H9 (cell line): ENCODE data around the gene GRID1. TPM values are rescaled to one million over a fixed set of nuclear protein-coding genes. Genes with fewer than 3 reads are reported as not detected.

Source experiments
- DNase-seq: peaks from one replicate; pipeline ENCODE4 v3.0.0-alpha.2; 2017
- H2AFZ ChIP-seq: one replicate; pipeline ENCODE4 v1.6.1; 2013; ENCODE audit warnings: mild to moderate bottlenecking, low read length, control low read depth, moderate library complexity
- H2AK5ac ChIP-seq: 2 replicates; pipeline ENCODE4 v1.6.1; 2013; ENCODE audit warnings: low read length, control low read depth, mixed read lengths; ENCODE audit not compliant: insufficient read length
- H2BK120ac ChIP-seq: one replicate; pipeline ENCODE4 v1.6.1; 2013; ENCODE audit warnings: low read depth, mild to moderate bottlenecking, low read length, control low read depth, inconsistent platforms; ENCODE audit not compliant: poor library complexity, severe bottlenecking
- H2BK12ac ChIP-seq: 2 replicates; pipeline ENCODE4 v1.6.1; 2013; ENCODE audit warnings: low read length, control low read depth, mixed read lengths, low read depth; ENCODE audit not compliant: insufficient read length
- H2BK15ac ChIP-seq: 2 replicates; pipeline ENCODE4 v1.6.1; 2013; ENCODE audit warnings: low read depth, low read length, control low read depth
- H2BK20ac ChIP-seq: one replicate; pipeline ENCODE4 v1.6.1; 2013; ENCODE audit warnings: low read depth, mild to moderate bottlenecking, low read length, control low read depth, inconsistent platforms; ENCODE audit not compliant: poor library complexity, severe bottlenecking
- H2BK5ac ChIP-seq: 2 replicates; pipeline ENCODE4 v1.6.1; 2013; ENCODE audit warnings: low read length, control low read depth, mixed read lengths; ENCODE audit not compliant: insufficient read length
- H3K14ac ChIP-seq: 2 replicates; pipeline ENCODE4 v1.6.1; 2013; ENCODE audit warnings: low read length, control low read depth; ENCODE audit not compliant: insufficient read depth
- H3K18ac ChIP-seq: 2 replicates; pipeline ENCODE4 v1.6.1; 2013; ENCODE audit warnings: low read depth, mild to moderate bottlenecking, mixed read lengths, low read length, control low read depth; ENCODE audit not compliant: insufficient read length
- H3K23ac ChIP-seq: 2 replicates; pipeline ENCODE4 v1.6.1; 2013; ENCODE audit warnings: low read length, control low read depth, mixed read lengths, low read depth; ENCODE audit not compliant: insufficient read length
- H3K23me2 ChIP-seq: 2 replicates; pipeline ENCODE4 v1.6.1; 2013; ENCODE audit warnings: low read depth, mild to moderate bottlenecking, mixed read lengths, low read length, control low read depth; ENCODE audit not compliant: insufficient read length, poor library complexity, severe bottlenecking
- H3K27ac ChIP-seq: 2 replicates; pipeline ENCODE4 v1.5.1; 2013; ENCODE audit warnings: low read length, control low read depth, mixed read lengths, low read depth; ENCODE audit not compliant: insufficient read length
- H3K27me3 ChIP-seq: 2 replicates; pipeline ENCODE4 v1.6.1; 2013; ENCODE audit warnings: low read length, control low read depth, inconsistent platforms; ENCODE audit not compliant: insufficient read depth
- H3K4ac ChIP-seq: 2 replicates; pipeline ENCODE4 v1.6.1; 2013; ENCODE audit warnings: low read depth, mild to moderate bottlenecking, control low read depth, inconsistent platforms, low read length, moderate library complexity
- H3K4me1 ChIP-seq: 2 replicates; pipeline ENCODE4 v1.6.1; 2013; ENCODE audit warnings: low read length, control low read depth, inconsistent platforms; ENCODE audit not compliant: insufficient read depth
- H3K4me2 ChIP-seq: 2 replicates; pipeline ENCODE4 v1.6.1; 2013; ENCODE audit warnings: low read length, control low read depth, mixed read lengths; ENCODE audit not compliant: insufficient read length, insufficient read depth
- H3K56ac ChIP-seq: 2 replicates; pipeline ENCODE4 v1.6.1; 2013; ENCODE audit warnings: low read depth, mild to moderate bottlenecking, mixed read lengths, low read length, control low read depth; ENCODE audit not compliant: insufficient read length
- H3K79me1 ChIP-seq: 2 replicates; pipeline ENCODE4 v1.6.1; 2013; ENCODE audit warnings: low read depth, mild to moderate bottlenecking, moderate library complexity, low read length, control low read depth, inconsistent platforms; ENCODE audit not compliant: insufficient read depth, poor library complexity, severe bottlenecking
- H3K79me2 ChIP-seq: 2 replicates; pipeline ENCODE4 v1.6.1; 2013; ENCODE audit warnings: low read length, control low read depth, inconsistent platforms; ENCODE audit not compliant: insufficient read depth
- H3K9ac ChIP-seq: 2 replicates; pipeline ENCODE4 v1.6.1; 2013; ENCODE audit warnings: low read length, control low read depth, mixed read lengths; ENCODE audit not compliant: insufficient read length; ENCODE audit errors: extremely low read depth
- H3K9me3 ChIP-seq: one replicate; pipeline ENCODE4 v1.6.1; 2013; ENCODE audit warnings: low read depth, low read length, inconsistent platforms; ENCODE audit not compliant: control insufficient read depth
- H3T11ph ChIP-seq: one replicate; pipeline ENCODE4 v1.6.1; 2013; ENCODE audit warnings: mild to moderate bottlenecking, low read length, control low read depth, inconsistent platforms
- H4K20me1 ChIP-seq: one replicate; pipeline ENCODE4 v1.6.1; 2013; ENCODE audit not compliant: control insufficient read depth, insufficient read length, insufficient read depth
- H4K5ac ChIP-seq: 2 replicates; pipeline ENCODE4 v1.6.1; 2013; ENCODE audit warnings: low read depth, mild to moderate bottlenecking, mixed read lengths, low read length, control low read depth; ENCODE audit not compliant: insufficient read length
- H4K8ac ChIP-seq: replicated peaks from 2 replicates; pipeline ENCODE4 v1.6.1; 2013; ENCODE audit warnings: low read length, control low read depth, mixed read lengths, low read depth; ENCODE audit not compliant: insufficient read length
- H4K91ac ChIP-seq: 2 replicates; pipeline ENCODE4 v1.6.1; 2013; ENCODE audit warnings: low read depth, mild to moderate bottlenecking, moderate library complexity, mixed read lengths, low read length, control low read depth; ENCODE audit not compliant: insufficient read length
- H3K27ac Mint-ChIP-seq, 3 experiments: 2 replicates in 2 of 3; 3 replicates in 1 of 3; pipeline ENCODE4 v1.8.0; 2020 to 2021; ENCODE audit warnings: mixed read lengths in 3 of 3, mild to moderate bottlenecking in 1 of 3, moderate library complexity in 1 of 3
- H3K27me3 Mint-ChIP-seq: 2 replicates; pipeline ENCODE4 v1.8.0; 2021; ENCODE audit warnings: low read depth, mild to moderate bottlenecking, moderate library complexity, mixed read lengths
- H3K36me3 Mint-ChIP-seq, 3 experiments: 2 replicates in 2 of 3; 3 replicates in 1 of 3; pipeline ENCODE4 v1.8.0; 2020 to 2021; ENCODE audit warnings: low read depth in 3 of 3, mixed read lengths in 3 of 3; ENCODE audit not compliant: insufficient read depth in 1 of 3
- H3K4me1 Mint-ChIP-seq, 2 experiments: 2 replicates each; pipeline ENCODE4 v1.8.0; 2020; ENCODE audit warnings: mixed read lengths in 2 of 2
- H3K4me3 Mint-ChIP-seq, 2 experiments: 2 replicates in 1 of 2; 3 replicates in 1 of 2; pipeline ENCODE4 v1.8.0; 2020 to 2021; ENCODE audit warnings: mild to moderate bottlenecking in 2 of 2, mixed read lengths in 2 of 2, moderate library complexity in 1 of 2
- H3K9me3 Mint-ChIP-seq, 2 experiments: 2 replicates in 1 of 2; 3 replicates in 1 of 2; pipeline ENCODE4 v1.8.0; 2020; ENCODE audit warnings: mild to moderate bottlenecking in 2 of 2, mixed read lengths in 2 of 2, moderate library complexity in 1 of 2
- CTCF ChIP-seq: fragments of 200-600 bp; sonication (generic); conservative IDR thresholded peaks from 3 replicates; pipeline ENCODE4 v1.8.0; 2021; ENCODE audit warnings: antibody characterized with exemption, mild to moderate bottlenecking
- WGBS: extraction: QIAGEN DNeasy Blood & Tissue Kit; methylation state at CpG from one replicate; pipeline ENCODE4 v1.1.7; 2013; ENCODE audit warnings: missing lambda C conversion rate, low lambda C conversion rate, mixed read lengths; ENCODE audit not compliant: insufficient read length; ENCODE audit errors: extremely low coverage; 5-methylcytosine and 5-hydroxymethylcytosine counted together
- total RNA-seq: library from RNA; stranded (reverse); gene quantifications from 2 replicates; pipeline ENCODE4 v1.2.1, GENCODE V29; 2021

The GRID1 gene
- total RNA-seq, 1 experiment from 2014 or later = 0.35 TPM

- H3K4me2 ChIP-seq = no peak overlapping the region
- H4K20me1 ChIP-seq = no peaks in the 10 kb centered on the region
- H3K27ac ChIP-seq = no peak overlapping the region
- no peaks in the 10 kb centered on the region for H3K79me2 ChIP-seq
- H3K18ac ChIP-seq = no peak overlapping the region
- H3K4ac ChIP-seq = no peak overlapping the region
- no peak overlapping the region for H4K91ac ChIP-seq
- no peak overlapping the region for H3K23ac ChIP-seq
- Mint-ChIP-seq H3K9me3 (peaks cover 0 to 6% of the 10 kb centered on the region in 2 experiments; a peak in 1 of 5 replicates), H3K4me3 (no peak overlapping the region), H3K36me3 (no peaks in the 10 kb centered on the region), H3K27me3 (peaks cover 2% of the 10 kb centered on the region), H3K27ac (no peak overlapping the region), H3K4me1 (peaks cover under 1 to 2% of the 10 kb centered on the region in 2 experiments; a peak in 3 of 4 replicates)
- no peak overlapping the region for H3K56ac ChIP-seq
- no peak overlapping the region for H3K9ac ChIP-seq
- H3K79me1 ChIP-seq = no peaks in the 10 kb centered on the region
- no peak overlapping the region for H2BK12ac ChIP-seq
- no peaks in the 10 kb centered on the region for H3K4me1 ChIP-seq
- DNase-seq = peak; percentile 20
- H2BK15ac ChIP-seq = no peak overlapping the region
- no peak overlapping the region; the same call in 1 of the 2 replicates for H3K14ac ChIP-seq
- no peak overlapping the region for H4K5ac ChIP-seq
- H3K23me2 ChIP-seq = no peaks in the 10 kb centered on the region
- H3K9me3 ChIP-seq = no peaks in the 10 kb centered on the region
- H2AFZ ChIP-seq = no peak overlapping the region
- no peak overlapping the region for H2BK5ac ChIP-seq
- no peak overlapping the region for H4K8ac ChIP-seq
- WGBS = no CpG with 5 or more reads among the region's 18 CpGs
- no peak overlapping the region for H3T11ph ChIP-seq
- no peak overlapping the region for H2AK5ac ChIP-seq
- no peak overlapping the region for H2BK20ac ChIP-seq
- TF ChIP-seq CTCF = no peak
- no peaks in the 10 kb centered on the region for H3K27me3 ChIP-seq
- no peak overlapping the region for H2BK120ac ChIP-seq
Measured at GRCh38 chr10:86286236-86287109, 80.1 kb downstream of the GRID1 start.
